Measurements from ENCODE around the gene CEP128.

GRCh38 chr14:80576401-80576800 is 365.1 kb downstream of the CEP128 start:
- TF ChIP-seq POLR2A (IDR thresholded peaks at IDR 0.05; ENCODE audit: low read length) (no peak), GATA1 (IDR thresholded peaks at IDR 0.05; ENCODE audit: low read depth, low read length) (no peak)

Data from erythroblast (primary cell).